WI38 (cell line): ENCODE results near the gene RNF11.
"Not testable (repeated sequence)": the region's sequence is repeated elsewhere in the genome, so short reads cannot be mapped to it uniquely, and the experiment has no call there.

Experiments used
- H3K4me3 ChIP-seq: 2 replicates; pipeline ENCODE4 v1.5.1; 2011; ENCODE audit warnings: low read depth, mild to moderate bottlenecking, control low read depth, low read length
- CTCF ChIP-seq: IDR thresholded peaks from 2 replicates; pipeline ENCODE4 v1.5.1; 2012; ENCODE audit warnings: low read depth, mild to moderate bottlenecking, control low read depth, low read length

Gene RNF11

GRCh38 chr1:51217101-51217500 lies 19.0 kb upstream of the RNF11 start:
- no peak overlapping the region for H3K4me3 ChIP-seq
- TF ChIP-seq CTCF = no peak

- no peak overlapping the region for H3K4me3 ChIP-seq
- TF ChIP-seq CTCF = no peak
These were observed 17.5 kb upstream of the RNF11 start for GRCh38 chr1:51218570-51218969.

GRCh38 chr1:51219022-51219421 lies 17.1 kb upstream of the RNF11 start:
- H3K4me3 ChIP-seq = no peak overlapping the region
- no peak for TF ChIP-seq CTCF

GRCh38 chr1:51221529-51221928 lies 14.5 kb upstream of the RNF11 start:
- H3K4me3 ChIP-seq = not testable (repeated sequence)

GRCh38 chr1:51222136-51222787 lies 13.8 kb upstream of the RNF11 start:
- no peak overlapping the region for H3K4me3 ChIP-seq
- no peak for TF ChIP-seq CTCF

GRCh38 chr1:51222809-51223208 lies 13.3 kb upstream of the RNF11 start:
- no peak overlapping the region for H3K4me3 ChIP-seq
- TF ChIP-seq CTCF = no peak

GRCh38 chr1:51224255-51224654 lies 11.8 kb upstream of the RNF11 start:
- no peak for TF ChIP-seq CTCF

GRCh38 chr1:51227231-51227960 lies 8.7 kb upstream of the RNF11 start:
- not testable (repeated sequence) for H3K4me3 ChIP-seq

More at GRCh38 chr1:51224255-51224654, 11.8 kb upstream of the RNF11 start:
- no peak overlapping the region for H3K4me3 ChIP-seq

- not testable (repeated sequence) for H3K4me3 ChIP-seq
These were observed 7.6 kb upstream of the RNF11 start for GRCh38 chr1:51228471-51228870.
